MCF 10A (cell line): Measurements from ENCODE around the gene PMEPA1. TPM values are rescaled to one million over a fixed set of nuclear protein-coding genes. Genes with fewer than 3 reads are reported as not detected.

Experiments used
- BruUV-seq: library from RNA; stranded (reverse); fragments of 400-500 nt; replicated peaks from 2 replicates; lab custom pipeline; 2021; lab: Mats Ljungman, UMichigan
- CTCF ChIA-PET: fragments of 300-600 bp; sonication (Branson Sonifier 250); formaldehyde crosslinking; extraction: SDS; loops from one replicate; lab custom pipeline; 2021; ENCODE audit warnings: antibody characterized with exemption, inconsistent platforms; lab: Yijun Ruan, JAX
- POLR2A ChIA-PET: fragments of 300-600, 350-650 bp; sonication (Branson Sonifier 250); formaldehyde crosslinking; extraction: SDS; loops from one replicate; lab custom pipeline; 2020; ENCODE audit warnings: antibody characterized with exemption, inconsistent platforms; lab: Yijun Ruan, JAX
- DNase-seq: peaks from one replicate; pipeline ENCODE4 v3.0.0-alpha.2; 2018; ENCODE audit not compliant: unreplicated experiment
- H3K27ac Mint-ChIP-seq: one replicate; pipeline ENCODE4 v1.8.0; 2022; ENCODE audit warnings: mild to moderate bottlenecking, low read depth, mixed read lengths; ENCODE audit not compliant: unreplicated experiment
- H3K27me3 Mint-ChIP-seq: one replicate; pipeline ENCODE4 v1.8.0; 2022; ENCODE audit warnings: mixed read lengths; ENCODE audit not compliant: insufficient read depth, unreplicated experiment
- H3K36me3 Mint-ChIP-seq: one replicate; pipeline ENCODE4 v1.8.0; 2022; ENCODE audit warnings: mild to moderate bottlenecking, moderate library complexity, mixed read lengths; ENCODE audit not compliant: insufficient read depth, unreplicated experiment
- H3K4me1 Mint-ChIP-seq: one replicate; pipeline ENCODE4 v1.8.0; 2022; ENCODE audit warnings: mixed read lengths; ENCODE audit not compliant: insufficient read depth, unreplicated experiment
- H3K4me3 Mint-ChIP-seq: one replicate; pipeline ENCODE4 v1.8.0; 2022; ENCODE audit warnings: mild to moderate bottlenecking, moderate library complexity, mixed read lengths; ENCODE audit not compliant: unreplicated experiment
- H3K9me3 Mint-ChIP-seq: one replicate; pipeline ENCODE4 v1.8.0; 2022; ENCODE audit warnings: mixed read lengths; ENCODE audit not compliant: unreplicated experiment
- CTCF ChIP-seq: fragments of 200-600 bp; IDR thresholded peaks from one replicate; pipeline ENCODE4 v1.8.0; 2022; ENCODE audit warnings: antibody characterized with exemption, mild to moderate bottlenecking; ENCODE audit not compliant: unreplicated experiment
- intact Hi-C: fragments of 100-400 bp; cut with micrococcal nuclease; formaldehyde crosslinking; loops from 2 replicates; pipeline ENCODE4 v1.14.1; 2022
- total RNA-seq: library from RNA; stranded (reverse); gene quantifications from 2 replicates; pipeline ENCODE4 v1.2.3, GENCODE V29; 2022

PMEPA1 gene
- total RNA-seq, 1 experiment from 2014 or later = 68.5 TPM

- Mint-ChIP-seq H3K27ac (no peak overlapping the region), H3K4me1 (no peaks in the 10 kb centered on the region), H3K36me3 (no peaks in the 10 kb centered on the region), H3K9me3 (no peaks in the 10 kb centered on the region), H3K4me3 (no peak overlapping the region), H3K27me3 (peaks cover 41% of the 10 kb centered on the region)
- no TSS peak for BruUV-seq
- intact Hi-C loops = no loop called here
- no peak for TF ChIP-seq CTCF
- no peak for DNase-seq
- ChIA-PET POLR2A (no interaction called here), CTCF (interaction anchor here (0.5 to 1.5 kb wide), 2 partner anchors 14 to 141 kb away, joined by 3 to 4 read pairs; no protein-coding TSS in a partner anchor)
Measured at GRCh38 chr20:57724610-57725405, 15.0 kb upstream of the PMEPA1 start.

GRCh38 chr20:57723816-57724215 is 14.0 kb upstream of the PMEPA1 start:
- BruUV-seq = no TSS peak
- ChIA-PET POLR2A (no interaction called here), CTCF (no interaction called here)
- DNase-seq = no peak
- Mint-ChIP-seq H3K4me1 (no peaks in the 10 kb centered on the region), H3K27ac (no peak overlapping the region), H3K4me3 (no peak overlapping the region), H3K27me3 (peaks cover 41% of the 10 kb centered on the region), H3K9me3 (no peaks in the 10 kb centered on the region), H3K36me3 (no peaks in the 10 kb centered on the region)
- intact Hi-C loops = no loop called here
- no peak for TF ChIP-seq CTCF

GRCh38 chr20:57719951-57720350 is 10.1 kb upstream of the PMEPA1 start:
- H3K27me3 Mint-ChIP-seq = peaks cover 20% of the 10 kb centered on the region

More at GRCh38 chr20:57719951-57720350, 10.1 kb upstream of the PMEPA1 start:
- Mint-ChIP-seq H3K9me3 (no peaks in the 10 kb centered on the region), H3K36me3 (no peaks in the 10 kb centered on the region), H3K4me3 (no peak overlapping the region), H3K4me1 (peaks cover 20% of the 10 kb centered on the region), H3K27ac (no peak overlapping the region)
- no TSS peak for BruUV-seq
- no peak for DNase-seq
- CTCF ChIA-PET = interaction anchor here (0.6 to 1.3 kb wide), 7 partner anchors 9 to 460 kb away, joined by 3 to 4 read pairs (median 3); no protein-coding TSS in a partner anchor
- POLR2A ChIA-PET = interaction anchor here (1.0 to 2.1 kb wide), 2 partner anchors 7 to 25 kb away, joined by 4 to 5 read pairs; no protein-coding TSS in a partner anchor
- intact Hi-C loops = loop anchor here (2.0 kb wide), 1 partner anchor 29 kb away; no protein-coding TSS in a partner anchor
- no peak for TF ChIP-seq CTCF
